Spleen (tissue), 11 donors: ENCODE measurements around the gene L3MBTL3. TPM values are rescaled to one million over a fixed set of nuclear protein-coding genes. Genes with fewer than 3 reads are reported as not detected.

ENCODE experiments used
- DNase-seq: peaks from one replicate; pipeline ENCODE4 v3.0.0-alpha.2; 2020
- H3K27ac ChIP-seq, 8 donors: fragments of 200-600 bp; sonication (generic) in 7 of 8; 1 replicate in 4 of 8; 2 replicates in 4 of 8; pipeline versions ENCODE4 v1.5.0 to v1.8.0; 2016 to 2021; ENCODE audit warnings: inconsistent platforms in 4 of 8, mild to moderate bottlenecking in 4 of 8, moderate library complexity in 1 of 8
- H3K27me3 ChIP-seq, 7 donors: fragments of 200-600 bp; sonication (generic) in 6 of 7; replicated peaks in 1 of 7; 1 replicate in 4 of 7; 2 replicates in 3 of 7; pipeline versions ENCODE4 v1.5.0 to v1.8.0; 2016 to 2021; ENCODE audit warnings: inconsistent platforms in 3 of 7, mild to moderate bottlenecking in 1 of 7
- H3K36me3 ChIP-seq, 6 donors: fragments of 200-600 bp; sonication (generic) in 5 of 6; 1 replicate in 4 of 6; 2 replicates in 2 of 6; pipeline versions ENCODE4 v1.5.0 to v1.8.0; 2016 to 2021; ENCODE audit warnings: inconsistent platforms in 2 of 6
- H3K4me1 ChIP-seq, 6 donors: fragments of 200-600 bp; sonication (generic) in 5 of 6; 1 replicate in 3 of 6; 2 replicates in 3 of 6; pipeline versions ENCODE4 v1.5.0 to v1.8.0; 2016 to 2021; ENCODE audit warnings: inconsistent platforms in 3 of 6
- H3K4me3 ChIP-seq, 8 donors: fragments of 200-600 bp; sonication (generic) in 7 of 8; 1 replicate in 4 of 8; 2 replicates in 4 of 8; pipeline versions ENCODE4 v1.5.0 to v1.8.0; 2016 to 2021; ENCODE audit warnings: inconsistent platforms in 4 of 8, mild to moderate bottlenecking in 4 of 8, moderate library complexity in 2 of 8
- H3K9me3 ChIP-seq, 8 donors: fragments of 200-600 bp; sonication (generic) in 7 of 8; 1 replicate in 4 of 8; 2 replicates in 4 of 8; pipeline versions ENCODE4 v1.5.0 to v1.8.0; 2016 to 2021; ENCODE audit warnings: inconsistent platforms in 4 of 8
- CTCF ChIP-seq, 11 experiments: fragments of 200-600 bp in 7 of 11; fragments of 450-650 bp in 4 of 11; sonication (generic) in 4 of 11; IDR thresholded peaks in 8 of 11; conservative IDR thresholded peaks in 3 of 11; 1 replicate in 7 of 11; 2 replicates in 4 of 11; pipeline versions ENCODE4 v1.4.0 to v1.8.0; 2016 to 2021; ENCODE audit warnings: antibody characterized with exemption in 11 of 11, inconsistent platforms in 4 of 11, mild to moderate bottlenecking in 1 of 11
- POLR2A ChIP-seq, 3 donors: fragments of 450-650 bp; IDR thresholded peaks; one replicate each; pipeline ENCODE4 v1.5.1; 2017; ENCODE audit warnings: antibody characterized with exemption in 3 of 3, mild to moderate bottlenecking in 1 of 3
- POLR2AphosphoS5 ChIP-seq, 3 donors: sonication (generic); formaldehyde crosslinking; IDR thresholded peaks; one replicate each; pipeline ENCODE4 v1.5.1; 2017; ENCODE audit warnings: antibody characterized with exemption in 3 of 3
- WGBS, 5 donors: extraction: QIAGEN DNeasy Blood & Tissue Kit in 3 of 5; methylation state at CpG; one replicate each; pipeline versions ENCODE4 v1.1.5 to v1.1.7; 2013 to 2018; 5-methylcytosine and 5-hydroxymethylcytosine counted together
- intact Hi-C: fragments of 100-400 bp; cut with DNase I; formaldehyde crosslinking; loops from one replicate; pipeline ENCODE4 v1.15.0; 2023; ENCODE audit warnings: low total_unique reads
- polyA plus RNA-seq, 3 donors: library from polyadenylated mRNA; stranded (reverse); fragments of 200-250 nt; gene quantifications; one replicate each; pipeline ENCODE4 v1.2.1, GENCODE V29; 2013
- total RNA-seq, 7 donors: library from RNA; depleted of rRNA in 3 of 7; stranded (reverse); fragments of >200 nt in 3 of 7; fragmentation: NEBNext Ultra II Directional in 4 of 7; extraction: Animal tissue kit (Norgen Biotek cat#: 25700) in 4 of 7; gene quantifications; one replicate each; pipeline versions ENCODE4 v1.1.0 to v1.2.1, GENCODE V29; 2016 to 2021
- donor health status: healthy with polysubstance abuse.
- donor health status: DM: no; HTN: no; CAD: no; lungs with moderate emphysema.
- donor health status: DM: no; HTN: no; CAD: no.
- donor health status: Bipolar disorder and iron deficiency.
- donor health status: healthy.
- donor health status: DM: no; HTN: no; CAD: no.
- donor health status: DM: yes; HTN: yes; CAD: no.

L3MBTL3 gene
- total and polyA plus RNA-seq, 10 donors: 7.0 to 45.6 (median 26.0) TPM

DNA sequence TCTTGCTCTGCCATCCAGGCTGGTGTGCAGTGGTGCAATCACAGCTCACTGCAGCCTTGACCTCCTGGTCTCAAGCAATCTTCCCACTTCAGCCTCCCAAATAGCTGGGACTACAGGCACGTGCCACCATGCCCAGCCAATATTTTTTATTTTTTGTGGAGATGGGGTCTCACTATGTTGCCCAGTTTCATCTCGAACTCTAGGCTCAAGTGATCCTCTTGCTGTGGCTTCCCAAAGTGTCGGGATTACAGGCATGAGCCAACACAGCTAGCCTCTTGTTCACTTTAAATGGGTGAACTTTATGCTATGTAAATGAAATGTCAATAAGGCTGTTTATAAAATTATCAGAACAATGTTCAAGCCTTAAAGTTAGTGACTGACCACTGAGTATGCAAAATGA is 167.3 kb downstream of the L3MBTL3 start:
- H3K9me3 ChIP-seq: no peaks in the 10 kb centered on the region
- 79 to 90% (median 90%) methylated on average over 3 of the region's 3 CpGs for WGBS, 5 donors
- no peaks in the 10 kb centered on the region for H3K36me3 ChIP-seq
- peaks cover 0 to 9% (median 3%) of the 10 kb centered on the region in 6 donors for H3K4me1 ChIP-seq
- TF ChIP-seq POLR2A (IDR thresholded peaks at IDR 0.05): no peak
- TF ChIP-seq CTCF (IDR thresholded peaks at IDR 0.05 in 8 of 11, conservative IDR thresholded peaks at IDR 0.05 in 3 of 11): no peak
- TF ChIP-seq POLR2AphosphoS5 (IDR thresholded peaks at IDR 0.05): no peak
- no peak for DNase-seq
- H3K27me3 ChIP-seq: no peaks in the 10 kb centered on the region
- H3K27ac ChIP-seq: no peak overlapping the region
- intact Hi-C loops: no loop called here
- H3K4me3 ChIP-seq: no peak overlapping the region

GRCh38 chr6:130187335-130188206 is 169.2 kb downstream of the L3MBTL3 start:
- no peak for DNase-seq
- H3K4me3 ChIP-seq: no peak overlapping the region
- no peaks in the 10 kb centered on the region for H3K36me3 ChIP-seq
- TF ChIP-seq POLR2AphosphoS5 (IDR thresholded peaks at IDR 0.05) (no peak), CTCF (IDR thresholded peaks at IDR 0.05 in 8 of 11, conservative IDR thresholded peaks at IDR 0.05 in 3 of 11) (no peak), POLR2A (IDR thresholded peaks at IDR 0.05) (no peak)
- intact Hi-C loops: no loop called here
- H3K27me3 ChIP-seq: no peaks in the 10 kb centered on the region
- peaks cover 0 to 21% (median 7%) of the 10 kb centered on the region in 6 donors for H3K4me1 ChIP-seq
- H3K27ac ChIP-seq: peak overlapping the region in 1 of 8 donors; percentile 30
- 74 to 83% (median 78%) methylated on average over 3 of the region's 3 CpGs for WGBS, 5 donors
- no peaks in the 10 kb centered on the region for H3K9me3 ChIP-seq

DNA sequence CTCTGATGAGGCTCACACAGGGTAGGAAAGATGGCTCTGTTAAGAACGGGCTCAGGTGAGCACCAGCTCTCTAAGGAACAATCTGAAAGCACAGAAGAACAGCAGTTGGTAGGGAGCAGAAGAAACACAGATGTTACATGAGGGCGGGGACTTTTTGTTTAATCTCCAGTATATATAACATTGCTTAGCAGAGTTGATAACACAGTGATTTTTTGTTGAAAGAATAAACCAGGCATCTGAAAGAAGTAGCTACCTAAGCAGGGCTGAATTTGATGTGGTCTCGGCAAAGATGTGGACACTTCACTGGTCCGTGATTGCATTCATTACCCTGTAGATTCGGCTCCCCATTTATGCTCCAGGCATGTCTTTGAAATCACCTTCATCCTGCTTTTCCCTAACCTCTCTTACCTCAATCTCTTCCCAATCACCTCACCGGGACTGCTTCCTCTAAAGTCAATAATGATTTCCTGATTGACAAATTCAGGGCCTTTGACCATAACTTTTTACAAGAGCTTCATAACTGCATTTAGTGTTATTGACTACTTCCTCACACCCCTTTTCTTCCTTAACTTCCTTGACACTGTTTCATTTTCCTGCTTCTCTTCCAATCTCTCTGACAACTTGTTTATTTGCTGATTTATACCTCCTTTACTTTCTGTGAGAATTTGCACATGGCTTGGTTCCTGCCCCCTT is 170.0 kb downstream of the L3MBTL3 start:
- Histone ChIP-seq H3K36me3 (no peaks in the 10 kb centered on the region), H3K4me1 (peaks cover 0 to 21% (median 7%) of the 10 kb centered on the region in 6 donors), H3K27me3 (no peaks in the 10 kb centered on the region), H3K4me3 (no peak overlapping the region), H3K27ac (no peak overlapping the region), H3K9me3 (no peaks in the 10 kb centered on the region)
- intact Hi-C loops: no loop called here
- DNase-seq: no peak
- TF ChIP-seq POLR2AphosphoS5 (IDR thresholded peaks at IDR 0.05): no peak
- no peak for TF ChIP-seq CTCF (IDR thresholded peaks at IDR 0.05 in 8 of 11, conservative IDR thresholded peaks at IDR 0.05 in 3 of 11)
- TF ChIP-seq POLR2A (IDR thresholded peaks at IDR 0.05): no peak
- WGBS, 5 donors: 80 to 87% (median 81%) methylated on average over 6 of the region's 6 CpGs
